ACHN (cell line): ENCODE measurements around the gene AVPR2.

Experiments used
- DNase-seq: peaks from one replicate; pipeline ENCODE4 v3.0.0-alpha.2; 2015
- in situ Hi-C: cut with HindIII; loops from 2 replicates; pipeline ENCODE4 v1.10.0; 2017; ENCODE audit warnings: low sequenced_read_pairs, low pct_ligation_motif_present, low pct_unique_long_range_greater_than_20kb

Gene AVPR2

GRCh38 chrX:153906126-153906917 is 1.8 kb downstream of the AVPR2 start:
- in situ Hi-C loops = no loop called here
- DNase-seq = no peak

- DNase-seq = no peak
- in situ Hi-C loops = no loop called here
These were observed 3.0 kb downstream of the AVPR2 start for GRCh38 chrX:153907456-153907855.

GRCh38 chrX:153908219-153908860 is 3.9 kb downstream of the AVPR2 start:
- in situ Hi-C loops = no loop called here
- DNase-seq = no peak

- in situ Hi-C loops = no loop called here
- no peak for DNase-seq
These were observed 4.8 kb downstream of the AVPR2 start for GRCh38 chrX:153909024-153909979.

- in situ Hi-C loops = no loop called here
- no peak for DNase-seq
These were observed 5.5 kb downstream of the AVPR2 start for GRCh38 chrX:153909980-153910360.

GRCh38 chrX:153910446-153910845 is 6.0 kb downstream of the AVPR2 start:
- in situ Hi-C loops = no loop called here
- DNase-seq = no peak

- no peak for DNase-seq
- in situ Hi-C loops = no loop called here
These were observed 7.3 kb downstream of the AVPR2 start for GRCh38 chrX:153911798-153912197.

GRCh38 chrX:153913211-153913610 is 8.7 kb downstream of the AVPR2 start:
- in situ Hi-C loops = no loop called here
- no peak for DNase-seq

GRCh38 chrX:153913701-153914100 is 9.2 kb downstream of the AVPR2 start:
- DNase-seq = no peak

GRCh38 chrX:153917869-153918268 is 13.4 kb downstream of the AVPR2 start:
- no peak for DNase-seq
- in situ Hi-C loops = no loop called here

More at GRCh38 chrX:153913701-153914100, 9.2 kb downstream of the AVPR2 start:
- in situ Hi-C loops = no loop called here

GRCh38 chrX:153919281-153919680 is 14.8 kb downstream of the AVPR2 start:
- no peak for DNase-seq
- in situ Hi-C loops = no loop called here

- DNase-seq = no peak
- in situ Hi-C loops = no loop called here
These were observed 16.1 kb downstream of the AVPR2 start for GRCh38 chrX:153920546-153920945.

GRCh38 chrX:153921070-153921469 is 16.6 kb downstream of the AVPR2 start:
- no peak for DNase-seq
- in situ Hi-C loops = no loop called here

GRCh38 chrX:153921511-153922446 is 17.3 kb downstream of the AVPR2 start:
- DNase-seq = no peak
- in situ Hi-C loops = no loop called here

- in situ Hi-C loops = no loop called here
- DNase-seq = peak; percentile 44
These were observed 18.7 kb downstream of the AVPR2 start for GRCh38 chrX:153922932-153923857.

GRCh38 chrX:153924149-153924861 is 19.8 kb downstream of the AVPR2 start:
- peak; percentile 26 for DNase-seq
- in situ Hi-C loops = no loop called here

GRCh38 chrX:153925387-153925738 is 20.9 kb downstream of the AVPR2 start:
- in situ Hi-C loops = no loop called here
- DNase-seq = no peak
